Measurements from ENCODE around the gene HP1BP3. TPM values are rescaled to one million over a fixed set of nuclear protein-coding genes. Genes with fewer than 3 reads are reported as not detected.

HP1BP3 gene
- total RNA-seq, 1 experiment from 2014 or later, result 207 TPM

- H3K4me1 ChIP-seq (ENCODE audit: control insufficient read depth in 1 of 2, insufficient read depth in 2 of 2, low read length in 2 of 2), result peaks cover 25% of the 10 kb centered on the region in 2 experiments
- no peaks in the 10 kb centered on the region for H3K36me3 ChIP-seq (ENCODE audit: control insufficient read depth in 1 of 2, insufficient read depth in 2 of 2, low read length in 2 of 2)
- DNase-seq (ENCODE audit: low read depth, low spot score), result no peak
- H3K27me3 ChIP-seq (ENCODE audit: insufficient read depth, low read length), result no peaks in the 10 kb centered on the region
- ChIA-PET POLR2A (no interaction called here), RAD21 (ENCODE audit: low non-redundant PET in 1 of 2, low total read pairs in 2 of 2, uncharacterized antibody in 2 of 2, unreplicated experiment in 2 of 2) (no interaction called here), CTCF (no interaction called here)
- no TSS peak for BruUV-seq (replicated peaks)
- no peaks in the 10 kb centered on the region for H4K20me1 ChIP-seq (ENCODE audit: insufficient read depth)
- no peaks in the 10 kb centered on the region for H3K9me3 ChIP-seq (ENCODE audit: control insufficient read depth in 1 of 2, insufficient read depth in 1 of 2, low read depth in 1 of 2, low read length in 2 of 2)
- H3K9me2 ChIP-seq (ENCODE audit: insufficient read depth), result no peaks in the 10 kb centered on the region
- H3K9ac ChIP-seq (ENCODE audit: low read length), result no peak overlapping the region
- no peak for ATAC-seq
- intact Hi-C loops (cut with micrococcal nuclease), result no loop called here
- H3K4me3 ChIP-seq (replicated peaks in 1 of 2; ENCODE audit: low read depth in 1 of 2, low read length in 2 of 2), result no peak overlapping the region
- no peaks in the 10 kb centered on the region for H3K79me2 ChIP-seq (ENCODE audit: insufficient read depth, low read length)
- no peak for TF ChIP-seq EGR1 (IDR thresholded peaks at IDR 0.05; ENCODE audit: low read depth)
- no peak for TF ChIP-seq EZH2 (IDR thresholded peaks at IDR 0.05)
- TF ChIP-seq YY1 (IDR thresholded peaks at IDR 0.05; ENCODE audit: extremely low read depth, insufficient replicate concordance, low read depth, low read length), result no peak
- TF ChIP-seq SRF (IDR thresholded peaks at IDR 0.05; ENCODE audit: low read depth), result no peak
- TF ChIP-seq CBX3 (IDR thresholded peaks at IDR 0.05; ENCODE audit: low read depth), result no peak
- TF ChIP-seq ELF1 (IDR thresholded peaks at IDR 0.05; ENCODE audit: borderline replicate concordance, low read depth), result no peak
- no peak for TF ChIP-seq JUND (IDR thresholded peaks at IDR 0.05)
- no peak for TF ChIP-seq RAD21 (IDR thresholded peaks at IDR 0.05; ENCODE audit: low read depth)
- TF ChIP-seq SP1 (IDR thresholded peaks at IDR 0.05; ENCODE audit: low read depth), result no peak
- TF ChIP-seq CTCF (IDR thresholded peaks at IDR 0.05 in 2 of 3, conservative IDR thresholded peaks at IDR 0.05 in 1 of 3; ENCODE audit: borderline replicate concordance in 1 of 3, insufficient read depth in 1 of 3, low read depth in 2 of 3, low read length in 2 of 3), result no peak
- no peak for TF ChIP-seq SIN3A (IDR thresholded peaks at IDR 0.05; ENCODE audit: low read depth)
- no peak for TF ChIP-seq REST (IDR thresholded peaks at IDR 0.05; ENCODE audit: low read depth)
- TF ChIP-seq ZBTB33 (IDR thresholded peaks at IDR 0.05; ENCODE audit: extremely low read depth, insufficient replicate concordance, low read length), result no peak
- TF ChIP-seq CEBPB (IDR thresholded peaks at IDR 0.05; ENCODE audit: low read depth), result no peak
- TF ChIP-seq ZFX (IDR thresholded peaks at IDR 0.05), result no peak
- no peak for TF ChIP-seq POLR2AphosphoS5 (IDR thresholded peaks at IDR 0.05; ENCODE audit: low read depth, low read length)
- no peak overlapping the region for H2AFZ ChIP-seq (ENCODE audit: low read depth, low read length, poor library complexity, severe bottlenecking)
- no peak overlapping the region for H3K27ac ChIP-seq (ENCODE audit: low read depth, low read length)
- no peak overlapping the region for H3K4me2 ChIP-seq (ENCODE audit: low read length)
Measured at GRCh38 chr1:20701847-20702246, 85.3 kb downstream of the HP1BP3 start.

Measured in HCT116 (cell line).